HepG2 (cell line): ENCODE data around the gene GABRA4. TPM values are rescaled to one million over a fixed set of nuclear protein-coding genes. Genes with fewer than 3 reads are reported as not detected.

Source experiments
- ATAC-seq: fragments of 200-7000 bp; cut with Tn5 transposase; 3 replicates; pipeline ENCODE4 v1.9.1; 2020; ENCODE audit warnings: mild to moderate bottlenecking, moderate library complexity
- BruUV-seq: library from RNA; stranded (reverse); fragments of 400-500 nt; replicated peaks from 2 replicates; lab custom pipeline; 2021; lab: Mats Ljungman, UMichigan
- CTCF ChIA-PET: fragments of 300-600 bp; formaldehyde crosslinking; extraction: SDS; loops from one replicate; lab custom pipeline; 2021; ENCODE audit warnings: low total read pairs, inconsistent platforms, low intra/inter-chr PET ratio; lab: Yijun Ruan, JAX
- POLR2A ChIA-PET: fragments of 350-600 bp; sonication (Branson Sonifier 250); formaldehyde crosslinking; loops from one replicate; lab custom pipeline; 2020; ENCODE audit warnings: antibody characterized with exemption, inconsistent platforms; lab: Yijun Ruan, JAX
- DNase-seq: peaks from one replicate; pipeline ENCODE4 v3.0.0-alpha.2; 2015; ENCODE audit warnings: low spot score
- FAIRE-seq: peaks from 3 replicates; lab custom pipeline; 2011; peaks lifted over from hg19 to GRCh38; lab: Jason Lieb, UNC
- H2AFZ ChIP-seq: one replicate; pipeline ENCODE4 v1.6.1; 2011; ENCODE audit warnings: low read length, inconsistent platforms
- H3K27ac ChIP-seq: fragments of 300-600 bp; 3 replicates; pipeline ENCODE4 v1.8.0; 2011; ENCODE audit warnings: mixed run types, mild to moderate bottlenecking, mixed read lengths, low read length, inconsistent platforms; ENCODE audit not compliant: insufficient read depth; ENCODE audit errors: extremely low read length
- H3K27me3 ChIP-seq, 2 experiments: fragments of 200-600 bp in 1 of 2; 2 replicates in 1 of 2; 3 replicates in 1 of 2; pipeline versions ENCODE4 v1.6.0 to v1.8.0; 2011; ENCODE audit warnings: low read length in 2 of 2, mild to moderate bottlenecking in 2 of 2, moderate library complexity in 2 of 2, inconsistent platforms in 1 of 2; ENCODE audit not compliant: insufficient read depth in 2 of 2, control insufficient read depth in 1 of 2
- H3K36me3 ChIP-seq, 2 experiments: fragments of 200-600 bp in 1 of 2; replicated peaks in 1 of 2; 2 replicates in 1 of 2; 3 replicates in 1 of 2; pipeline versions ENCODE4 v1.5.1 to v1.8.0; 2011; ENCODE audit warnings: low read length in 2 of 2, inconsistent platforms in 1 of 2; ENCODE audit not compliant: insufficient read depth in 2 of 2, control insufficient read depth in 1 of 2
- H3K4me1 ChIP-seq: 2 replicates; pipeline ENCODE4 v1.5.1; 2012; ENCODE audit warnings: low read length, inconsistent platforms; ENCODE audit not compliant: insufficient read depth
- H3K4me2 ChIP-seq: 2 replicates; pipeline ENCODE4 v1.6.0; 2011; ENCODE audit warnings: low read depth, low read length, inconsistent platforms
- H3K4me3 ChIP-seq, 3 experiments: fragments of 200-600 bp in 1 of 3; sonication (generic), shearing (Covaris generic) in 1 of 3; replicated peaks in 1 of 3; 2 replicates each; pipeline ENCODE4 v1.5.1; 2011 to 2016; ENCODE audit warnings: low read length in 3 of 3, inconsistent platforms in 2 of 3, low read depth in 2 of 3, mild to moderate bottlenecking in 2 of 3, control low read depth in 1 of 3, mixed read lengths in 1 of 3; ENCODE audit not compliant: insufficient read depth in 1 of 3
- H3K79me2 ChIP-seq: one replicate; pipeline ENCODE4 v1.6.1; 2011; ENCODE audit warnings: low read length, inconsistent platforms; ENCODE audit not compliant: insufficient read depth
- H3K9ac ChIP-seq: 2 replicates; pipeline ENCODE4 v1.6.0; 2011; ENCODE audit warnings: mild to moderate bottlenecking, low read depth, low read length, inconsistent platforms; ENCODE audit not compliant: insufficient read depth
- H3K9me3 ChIP-seq: 2 replicates; pipeline ENCODE4 v1.5.1; 2012; ENCODE audit warnings: mild to moderate bottlenecking, low read length
- H4K20me1 ChIP-seq: 2 replicates; pipeline ENCODE4 v1.6.0; 2011; ENCODE audit warnings: inconsistent platforms, mild to moderate bottlenecking, low read length, moderate library complexity; ENCODE audit not compliant: insufficient read depth
- DZIP1 ChIP-seq: sonication (generic); formaldehyde crosslinking; IDR thresholded peaks from 2 replicates; pipeline ENCODE4 v1.5.0; 2020; ENCODE audit warnings: mild to moderate bottlenecking, missing genetic modification reagents
- HNRNPK ChIP-seq: fragments of 200-400 bp; formaldehyde crosslinking; IDR thresholded peaks from 2 replicates; pipeline ENCODE4 v1.6.1; 2018; ENCODE audit warnings: low read length, low read depth, moderate library complexity, mild to moderate bottlenecking; ENCODE audit not compliant: poor library complexity, severe bottlenecking
- JARID2 ChIP-seq: sonication (generic); formaldehyde crosslinking; IDR thresholded peaks from 2 replicates; pipeline ENCODE4 v1.8.1; 2023; ENCODE audit warnings: missing genetic modification reagents, inconsistent platforms; ENCODE audit not compliant: insufficient replicate concordance
- KAT7 ChIP-seq: IDR thresholded peaks from 2 replicates; pipeline ENCODE4 v1.6.1; 2018; ENCODE audit warnings: borderline replicate concordance, missing compliant biosample characterization
- KLF15 ChIP-seq: sonication (generic); formaldehyde crosslinking; IDR thresholded peaks from 2 replicates; pipeline ENCODE4 v1.8.1; 2023; ENCODE audit warnings: borderline replicate concordance, mild to moderate bottlenecking, inconsistent platforms, missing genetic modification reagents, mixed read lengths
- RERE ChIP-seq: IDR thresholded peaks from 2 replicates; pipeline ENCODE4 v1.6.1; 2016; ENCODE audit warnings: low read depth, missing genetic modification reagents, missing compliant biosample characterization
- TOPORS ChIP-seq: sonication (generic); formaldehyde crosslinking; IDR thresholded peaks from 2 replicates; pipeline ENCODE4 v1.8.0; 2023; ENCODE audit warnings: mild to moderate bottlenecking, missing genetic modification reagents
- ZBTB3 ChIP-seq: sonication (generic); formaldehyde crosslinking; IDR thresholded peaks from 2 replicates; pipeline ENCODE4 v1.4.0; 2020; ENCODE audit warnings: low read depth, mild to moderate bottlenecking, moderate library complexity, missing genetic modification reagents, borderline replicate concordance
- ZBTB42 ChIP-seq: sonication (generic); formaldehyde crosslinking; IDR thresholded peaks from 2 replicates; pipeline ENCODE4 v1.5.0; 2020; ENCODE audit warnings: mild to moderate bottlenecking, missing genetic modification reagents
- ZNF678 ChIP-seq: sonication (generic); formaldehyde crosslinking; IDR thresholded peaks from 2 replicates; pipeline ENCODE4 v1.4.0; 2020; ENCODE audit warnings: mild to moderate bottlenecking, missing genetic modification reagents
- WGBS: methylation state at CpG from one replicate; pipeline ENCODE4 v1.1.6; 2017; ENCODE audit warnings: low lambda C conversion rate; 5-methylcytosine and 5-hydroxymethylcytosine counted together
- in situ Hi-C: cut with HindIII; loops from 2 replicates; pipeline ENCODE4 v1.10.0; 2017; ENCODE audit warnings: low pct_unique_long_range_greater_than_20kb; ENCODE audit not compliant: extremely low pct_ligation_motif_present
- intact Hi-C: fragments of 100-400 bp; cut with micrococcal nuclease; formaldehyde crosslinking; loops from one replicate; pipeline ENCODE4 v1.10.0; 2022; ENCODE audit not compliant: unreplicated experiment
- polyA plus RNA-seq, 8 experiments: library from polyadenylated mRNA; depleted of rRNA in 3 of 8; stranded (reverse) in 7 of 8; unstranded in 1 of 8; fragments of >200 nt; fragmentation: Illumina TruSeq in 4 of 8; extraction: Trizol in 4 of 8; gene quantifications; 2 replicates each; pipeline versions ENCODE4 v1.2.1 to v1.2.3, GENCODE V29; 2011 to 2016; ENCODE audit warnings: low read depth in 4 of 8, missing spikeins in 1 of 8, mixed read lengths in 1 of 8; ENCODE audit not compliant: insufficient read depth in 1 of 8
- total RNA-seq, 5 experiments: library from RNA; depleted of rRNA; stranded (reverse); fragments of >200 nt; fragmentation: Illumina TruSeq; extraction: Trizol; gene quantifications; 2 replicates each; pipeline ENCODE4 v1.2.3, GENCODE V29; 2016; ENCODE audit warnings: low read depth in 1 of 5

GABRA4 gene
- total and polyA plus RNA-seq, 2 of the 13 experiments (the other 11 are each of a cell fraction or from before 2014, with no cell fraction given): not detected

GRCh38 chr4:46944345-46944744 is 49.0 kb downstream of the GABRA4 start:
- in situ Hi-C loops (no loop called here), intact Hi-C loops (no loop called here)
- no peaks in the 10 kb centered on the region for H3K9me3 ChIP-seq
- H4K20me1 ChIP-seq: no peaks in the 10 kb centered on the region
- no peaks in the 10 kb centered on the region for H3K4me1 ChIP-seq
- CTCF ChIA-PET: no interaction called here
- BruUV-seq: no TSS peak
- WGBS: 64% methylated on average over 1 of the region's 1 CpG
- no peaks in the 10 kb centered on the region for H3K27me3 ChIP-seq
- no peak for TF ChIP-seq HNRNPK
- TF ChIP-seq ZBTB42 (CRISPR knock-in tag): no peak
- no peak for TF ChIP-seq KLF15 (CRISPR knock-in tag)
- TF ChIP-seq ZBTB3: no peak
- no peak for TF ChIP-seq ZNF678
- TF ChIP-seq KAT7 (CRISPR knock-in tag): no peak
- TF ChIP-seq JARID2 (CRISPR knock-in tag): no peak
- TF ChIP-seq TOPORS (CRISPR knock-in tag): no peak
- no peak for TF ChIP-seq DZIP1
- no peak for TF ChIP-seq RERE (CRISPR knock-in tag)
- H3K9ac ChIP-seq: no peak overlapping the region
- H3K36me3 ChIP-seq: no peaks in the 10 kb centered on the region
- FAIRE-seq: no peak
- ATAC-seq: no peak
- no peak overlapping the region for H3K4me3 ChIP-seq
- H2AFZ ChIP-seq: no peak overlapping the region
- POLR2A ChIA-PET: no interaction called here
- no peak overlapping the region for H3K27ac ChIP-seq
- no peak overlapping the region for H3K4me2 ChIP-seq
- DNase-seq: no peak
- no peaks in the 10 kb centered on the region for H3K79me2 ChIP-seq
